Measurements from ENCODE around the gene CCDC92. TPM values are rescaled to one million over a fixed set of nuclear protein-coding genes. Genes with fewer than 3 reads are reported as not detected.

Gene CCDC92, protein sequence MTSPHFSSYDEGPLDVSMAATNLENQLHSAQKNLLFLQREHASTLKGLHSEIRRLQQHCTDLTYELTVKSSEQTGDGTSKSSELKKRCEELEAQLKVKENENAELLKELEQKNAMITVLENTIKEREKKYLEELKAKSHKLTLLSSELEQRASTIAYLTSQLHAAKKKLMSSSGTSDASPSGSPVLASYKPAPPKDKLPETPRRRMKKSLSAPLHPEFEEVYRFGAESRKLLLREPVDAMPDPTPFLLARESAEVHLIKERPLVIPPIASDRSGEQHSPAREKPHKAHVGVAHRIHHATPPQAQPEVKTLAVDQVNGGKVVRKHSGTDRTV
- 34.8 and 53.5 TPM in 2 replicates for polyA plus RNA-seq (2012; rRNA removed)
- polyA plus RNA-seq (2012; cell fraction: cytosol; rRNA removed), result 46.3 and 53.9 TPM in 2 replicates
- 55.0 and 60.5 TPM in 2 replicates for polyA plus RNA-seq (2012; cell fraction: nucleus; rRNA removed)

DNA sequence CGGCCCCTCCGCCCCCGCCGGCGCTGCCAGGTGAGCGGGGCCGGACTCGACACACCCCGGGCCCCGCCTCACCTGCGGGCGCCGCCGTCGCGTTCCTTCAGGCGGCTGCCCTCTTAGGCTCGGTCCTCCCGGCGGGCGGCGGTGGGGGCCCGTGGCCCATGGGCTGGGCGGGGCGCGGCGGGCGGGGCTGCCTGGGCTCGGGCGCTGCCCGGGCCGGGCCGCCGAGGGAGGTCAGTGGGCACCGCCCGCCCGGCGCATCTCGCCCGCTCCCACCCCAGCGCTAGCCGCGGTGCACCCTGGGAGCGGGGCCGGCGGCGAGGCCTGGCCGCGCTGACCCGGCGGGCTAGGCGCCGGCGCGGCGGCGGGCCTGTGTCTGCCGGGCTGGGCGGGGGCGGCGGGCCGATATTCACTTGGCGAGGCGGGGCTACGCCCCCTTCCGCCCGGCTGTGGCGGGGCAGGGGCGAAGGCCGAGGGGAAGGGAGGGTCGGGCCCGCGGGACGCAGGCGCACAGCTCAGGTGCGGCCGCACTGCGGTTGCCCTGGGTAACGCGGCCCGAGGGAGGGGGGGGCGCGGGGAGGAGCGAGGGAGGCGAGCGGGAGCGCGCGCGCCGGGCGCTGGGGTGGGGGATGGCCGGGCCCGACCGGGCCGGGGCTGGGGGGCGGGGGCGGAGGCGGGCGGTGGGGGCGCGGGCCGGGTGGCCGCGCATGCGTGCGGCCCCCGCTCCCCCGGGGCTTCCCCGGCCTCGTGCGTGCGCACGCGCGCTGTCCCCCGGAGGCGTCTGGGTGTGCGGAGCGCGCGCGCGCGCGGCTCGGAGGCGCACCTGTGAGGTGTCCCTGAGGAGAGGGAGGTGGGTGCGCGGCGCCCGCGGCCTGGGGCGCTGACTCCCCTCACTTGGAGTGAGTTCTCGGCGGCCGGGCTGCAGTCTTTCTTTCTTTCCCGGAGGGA is at the start of gene CCDC92, which contains the start of gene ZNF664:
Gene CCDC92, minus strand, starts transcription at position 375 of the 945 bp plus-strand sequence. CDS start 28,526 bp downstream, outside the sequence.
Gene ZNF664, plus strand, starts transcription at position 759 of the 945 bp plus-strand sequence. CDS start 38,930 bp downstream, outside the sequence.
- peak; percentile 99 for DNase-seq
- H3F3A ChIP-seq (replicated peaks; ENCODE audit: insufficient read depth), result peaks cover 30% of the 10 kb centered on the region
- peaks cover 78% of the 10 kb centered on the region for H3K79me2 ChIP-seq (ENCODE audit: insufficient read depth)
- peaks cover 37% of the 10 kb centered on the region for H4K20me1 ChIP-seq (ENCODE audit: insufficient read depth)
- H3K36me3 ChIP-seq (replicated peaks in 1 of 2; ENCODE audit: control insufficient read depth in 1 of 2, insufficient read depth in 2 of 2, low read length in 1 of 2), result peaks cover 20 to 33% of the 10 kb centered on the region in 2 experiments
- H3K4me3 ChIP-seq (ENCODE audit: low read depth in 2 of 2, low read length in 1 of 2), result peak within 1 kb of the TSS; percentile 89 to 91
- H3K9me3 ChIP-seq, result no peaks in the 10 kb centered on the region
- CTCF ChIA-PET, result interaction anchor here (0.6 to 1.0 kb wide), 2 partner anchors 11 to 223 kb away, joined by 3 read pairs; no protein-coding TSS in a partner anchor
- H3K27ac ChIP-seq (ENCODE audit: low read depth in 2 of 2, low read length in 1 of 2), result peak within 1 kb of the TSS; percentile 63 to 83
- H2AFZ ChIP-seq (ENCODE audit: low read depth), result peak within 1 kb of the TSS; percentile 59
- 1% methylated on average over 27 of the region's 138 CpGs for WGBS (ENCODE audit: low lambda C conversion rate)
- peak within 1 kb of the TSS; percentile 100 for H3K4me2 ChIP-seq
- H3K4me1 ChIP-seq (ENCODE audit: control insufficient read depth in 1 of 2, insufficient read depth in 2 of 2, low read depth in 1 of 2, low read length in 1 of 2), result peaks cover 7 to 20% of the 10 kb centered on the region in 2 experiments; a peak in 3 of 4 replicates
- peak; percentile 23 for TF ChIP-seq CHD2 (IDR thresholded peaks at IDR 0.05; ENCODE audit: low read length, partially characterized antibody)
- no peak for TF ChIP-seq FOXJ3 (CRISPR knock-in tag; IDR thresholded peaks at IDR 0.05)
- TF ChIP-seq POLR2AphosphoS5 (IDR thresholded peaks at IDR 0.05; ENCODE audit: low read depth, low read length), result peak; percentile 34
- peak; percentile 81 for TF ChIP-seq NRF1 (IDR thresholded peaks at IDR 0.05; ENCODE audit: low read depth, low read length)
- 0 out of 2 replicates have a peak, but pooled peaks have one; percentile 24 for TF ChIP-seq TAF1 (IDR thresholded peaks at IDR 0.05; ENCODE audit: borderline replicate concordance, low read depth, low read length)
- no peaks in the 10 kb centered on the region for H3K27me3 ChIP-seq (ENCODE audit: insufficient read depth)
- no peaks in the 10 kb centered on the region for H3K9me2 ChIP-seq
- POLR2A ChIA-PET, result interaction anchor here (1.0 kb wide), 2 partner anchors 12 to 24 kb away, joined by 3 to 4 read pairs; no protein-coding TSS in a partner anchor
- peak within 1 kb of the TSS; percentile 85 for H3K9ac ChIP-seq

DNA sequence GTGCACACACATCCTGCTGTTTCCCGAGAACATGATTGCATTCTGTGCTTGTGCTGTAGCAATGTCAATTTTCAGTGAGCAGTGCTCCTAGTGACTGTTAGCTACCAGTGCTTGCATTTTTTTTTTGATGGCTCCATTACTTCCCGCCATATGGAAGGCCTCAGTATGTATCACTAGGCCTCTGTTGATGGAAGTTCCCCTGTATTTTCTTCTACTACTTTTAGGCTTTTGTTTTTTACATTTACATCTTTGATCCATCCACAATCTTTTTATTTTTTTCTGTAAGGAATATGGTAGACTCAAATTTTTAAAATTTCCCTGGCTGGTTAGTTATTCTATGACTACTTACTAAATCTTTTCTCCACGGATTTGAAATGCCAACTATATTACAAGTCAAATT is 49.5 kb upstream of the CCDC92 start:
- Histone ChIP-seq H3K9me3 (no peaks in the 10 kb centered on the region), H2AFZ (ENCODE audit: low read depth) (no peak overlapping the region), H3K36me3 (replicated peaks in 1 of 2; ENCODE audit: control insufficient read depth in 1 of 2, insufficient read depth in 2 of 2, low read length in 1 of 2) (no peaks in the 10 kb centered on the region), H3K4me3 (ENCODE audit: low read depth in 2 of 2, low read length in 1 of 2) (no peak overlapping the region), H3K4me1 (ENCODE audit: control insufficient read depth in 1 of 2, insufficient read depth in 2 of 2, low read depth in 1 of 2, low read length in 1 of 2) (peaks cover 9 to 17% of the 10 kb centered on the region in 2 experiments), H3K27me3 (ENCODE audit: insufficient read depth) (no peaks in the 10 kb centered on the region), H3K27ac (ENCODE audit: low read depth in 2 of 2, low read length in 1 of 2) (no peak overlapping the region), H3K9me2 (no peaks in the 10 kb centered on the region), H3K4me2 (no peak overlapping the region), H3K79me2 (ENCODE audit: insufficient read depth) (no peaks in the 10 kb centered on the region), H3F3A (replicated peaks; ENCODE audit: insufficient read depth) (peaks cover 33% of the 10 kb centered on the region), H3K9ac (no peak overlapping the region), H4K20me1 (ENCODE audit: insufficient read depth) (no peaks in the 10 kb centered on the region)
- DNase-seq, result no peak
- TF ChIP-seq MEF2A (IDR thresholded peaks at IDR 0.05; ENCODE audit: borderline replicate concordance, low read depth) (no peak), ELF1 (IDR thresholded peaks at IDR 0.05) (no peak), FOXM1 (IDR thresholded peaks at IDR 0.05; ENCODE audit: low read depth) (no peak), FOSL2 (IDR thresholded peaks at IDR 0.05; ENCODE audit: borderline replicate concordance, low read depth) (no peak), TEAD4 (IDR thresholded peaks at IDR 0.05; ENCODE audit: borderline replicate concordance, insufficient read depth) (no peak), CHD2 (IDR thresholded peaks at IDR 0.05; ENCODE audit: low read length, partially characterized antibody) (no peak), RCOR1 (IDR thresholded peaks at IDR 0.05; ENCODE audit: low read length) (no peak), GATA2 (CRISPR knock-in tag; IDR thresholded peaks at IDR 0.05) (no peak), NRF1 (IDR thresholded peaks at IDR 0.05; ENCODE audit: low read depth, low read length) (no peak), YY1 (IDR thresholded peaks at IDR 0.05; ENCODE audit: low read depth) (no peak)
- TF ChIP-seq, protein P1, sequence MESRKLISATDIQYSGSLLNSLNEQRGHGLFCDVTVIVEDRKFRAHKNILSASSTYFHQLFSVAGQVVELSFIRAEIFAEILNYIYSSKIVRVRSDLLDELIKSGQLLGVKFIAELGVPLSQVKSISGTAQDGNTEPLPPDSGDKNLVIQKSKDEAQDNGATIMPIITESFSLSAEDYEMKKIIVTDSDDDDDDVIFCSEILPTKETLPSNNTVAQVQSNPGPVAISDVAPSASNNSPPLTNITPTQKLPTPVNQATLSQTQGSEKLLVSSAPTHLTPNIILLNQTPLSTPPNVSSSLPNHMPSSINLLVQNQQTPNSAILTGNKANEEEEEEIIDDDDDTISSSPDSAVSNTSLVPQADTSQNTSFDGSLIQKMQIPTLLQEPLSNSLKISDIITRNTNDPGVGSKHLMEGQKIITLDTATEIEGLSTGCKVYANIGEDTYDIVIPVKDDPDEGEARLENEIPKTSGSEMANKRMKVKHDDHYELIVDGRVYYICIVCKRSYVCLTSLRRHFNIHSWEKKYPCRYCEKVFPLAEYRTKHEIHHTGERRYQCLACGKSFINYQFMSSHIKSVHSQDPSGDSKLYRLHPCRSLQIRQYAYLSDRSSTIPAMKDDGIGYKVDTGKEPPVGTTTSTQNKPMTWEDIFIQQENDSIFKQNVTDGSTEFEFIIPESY (IDR thresholded peaks at IDR 0.05; ENCODE audit: borderline replicate concordance, low read depth), result no peak
- 95% methylated on average over 3 of the region's 3 CpGs for WGBS (ENCODE audit: low lambda C conversion rate)
- ChIA-PET POLR2A (no interaction called here), CTCF (interaction anchor here (1.0 kb wide), 1 partner anchor 10 kb away, joined by 4 read pairs; no protein-coding TSS in a partner anchor)

Measured in SK-N-SH (cell line).